HG02588 (cell line): ENCODE results near the gene MLH1.

Source experiments
- ATAC-seq: cut with Tn5 transposase; IDR thresholded peaks from one replicate; pipeline ENCODE4 v1.9.1; 2021; ENCODE audit warnings: mild to moderate bottlenecking, moderate library complexity; ENCODE audit not compliant: unreplicated experiment

Gene MLH1

GRCh38 chr3:37082317-37082716 is 89.0 kb downstream of the MLH1 start:
- ATAC-seq: no peak

GRCh38 chr3:37086918-37087317 is 93.6 kb downstream of the MLH1 start:
- ATAC-seq: no peak

DNA sequence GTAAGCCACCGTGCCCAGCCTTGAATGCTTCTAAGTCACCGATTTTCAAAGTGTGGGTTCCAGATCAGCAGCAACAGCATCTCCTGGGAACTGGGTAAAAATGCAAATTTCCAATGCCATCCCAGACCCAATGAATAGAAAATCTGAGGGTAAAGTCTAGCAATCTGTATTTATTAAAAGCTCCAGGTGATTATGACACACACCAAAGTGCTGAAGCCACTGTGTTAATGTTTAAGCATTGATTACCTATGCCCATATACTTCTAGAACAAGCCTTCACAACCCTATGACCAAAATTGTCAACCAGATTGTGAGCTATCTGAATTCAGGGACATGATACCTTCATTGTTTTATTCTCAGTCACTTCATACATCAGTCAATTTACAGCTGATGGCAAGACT is 94.6 kb downstream of the MLH1 start:
- no peak for ATAC-seq

GRCh38 chr3:37092484-37092883 is 99.2 kb downstream of the MLH1 start:
- ATAC-seq: no peak

GRCh38 chr3:37093481-37093880 is 100.2 kb downstream of the MLH1 start:
- no peak for ATAC-seq

DNA sequence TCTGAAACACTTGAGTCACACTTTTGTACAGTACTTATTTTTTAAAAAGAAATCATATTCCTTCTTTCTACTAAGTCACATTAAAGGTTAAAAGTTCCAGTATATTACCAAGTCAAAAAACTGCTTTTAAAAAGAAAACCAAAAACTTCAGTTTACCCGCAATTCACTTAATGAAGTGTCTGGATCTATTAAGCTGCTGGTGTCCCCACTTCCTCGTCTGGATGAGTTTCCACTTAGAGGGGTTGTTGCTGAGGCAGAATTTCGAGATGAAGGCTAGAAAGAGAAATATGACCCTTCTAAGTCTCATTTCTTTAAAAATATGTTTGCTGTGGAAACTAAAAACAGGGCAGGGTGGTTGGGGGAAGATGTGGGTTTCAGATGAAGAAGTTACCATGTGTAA is 101.3 kb downstream of the MLH1 start:
- no peak for ATAC-seq

GRCh38 chr3:37096288-37096687 is 103.0 kb downstream of the MLH1 start:
- no peak for ATAC-seq

DNA sequence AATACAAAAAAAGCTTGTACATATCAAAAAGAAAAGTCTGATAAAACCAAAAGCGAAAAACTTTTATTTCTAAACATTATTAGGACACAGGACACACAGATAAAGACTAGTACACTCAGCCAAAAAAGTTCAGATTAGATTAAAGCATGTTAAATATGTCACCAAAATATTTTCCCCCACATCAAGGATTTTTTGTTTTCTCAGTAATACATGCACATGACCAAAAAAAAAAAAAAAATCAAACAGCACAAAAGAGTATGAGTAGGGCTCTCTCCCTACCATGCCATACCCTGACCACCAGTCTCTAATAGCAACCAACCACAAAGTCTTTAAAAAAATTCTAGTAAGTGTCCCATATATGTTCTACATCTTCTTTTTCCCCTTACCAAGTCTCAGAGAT is 103.7 kb downstream of the MLH1 start:
- ATAC-seq: no peak

DNA sequence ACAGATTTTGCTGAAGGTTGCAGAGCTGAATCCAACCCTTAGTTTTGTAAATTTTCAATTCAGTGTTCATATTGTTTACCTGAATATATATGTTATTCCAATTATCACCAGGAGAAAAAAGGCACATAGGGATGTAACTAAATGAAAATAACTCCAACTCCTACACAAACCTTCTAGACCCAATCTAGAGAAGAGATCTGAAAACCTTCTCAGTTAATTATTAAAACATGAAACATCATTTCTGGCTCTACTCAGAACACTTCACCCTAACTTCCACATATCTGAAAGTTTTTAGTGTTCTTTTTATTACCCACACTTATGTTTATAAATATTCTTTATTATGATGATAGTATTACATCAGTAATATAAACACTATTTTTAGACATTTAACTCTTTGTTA is 104.5 kb downstream of the MLH1 start:
- no peak for ATAC-seq

GRCh38 chr3:37098884-37099283 is 105.6 kb downstream of the MLH1 start:
- no peak for ATAC-seq

- ATAC-seq: no peak
These were observed 106.2 kb downstream of the MLH1 start for GRCh38 chr3:37099469-37099868.

DNA sequence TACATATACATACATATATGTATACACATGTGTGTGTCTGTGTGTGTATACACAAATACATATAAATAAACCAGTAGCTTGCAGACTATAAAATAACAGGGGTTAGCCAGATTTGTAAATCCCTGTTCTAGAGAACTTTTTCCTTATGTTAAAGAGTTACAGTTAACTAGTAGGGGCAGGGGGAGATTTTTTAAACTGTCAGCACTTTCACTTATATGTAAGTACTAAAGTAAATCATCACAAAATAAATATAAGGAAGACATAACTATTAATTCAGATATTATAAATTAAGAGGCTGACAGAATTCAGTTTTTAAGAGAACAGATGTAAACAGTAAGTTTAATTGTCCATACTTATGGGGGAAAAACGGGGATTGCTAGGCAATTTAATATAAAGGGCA is 107.1 kb downstream of the MLH1 start:
- no peak for ATAC-seq
